Measurements from ENCODE around the gene ZNF562. TPM values are rescaled to one million over a fixed set of nuclear protein-coding genes. Genes with fewer than 3 reads are reported as not detected.

Gene ZNF562
- total and polyA plus RNA-seq, 7 donors: 1.5 to 17.6 (median 7.3) TPM

Other genes with a start within 250 kb of the ZNF562 start
- 1 to 10 TPM; 4.1 to 8.1 (median 5.4) TPM for gene ZNF266, start 239.5 kb downstream of the ZNF562 start, total RNA-seq
- gene ZNF266, start 239.5 kb downstream of the ZNF562 start, polyA plus RNA-seq: 1 to 10 TPM; 5.7 to 7.0 (median 6.2) TPM
- gene ZNF560, start 176.5 kb downstream of the ZNF562 start, total RNA-seq: under 1 TPM in 1 of 4 donors, not detected in 3; 0.48 TPM
- gene ZNF560, start 176.5 kb downstream of the ZNF562 start, polyA plus RNA-seq: under 1 TPM in 2 of 3 donors, not detected in 1; 0.01 to 0.04 TPM
- gene ZNF426, start 136.5 kb downstream of the ZNF562 start, total RNA-seq: 10 to 100 TPM in 1 of 4 donors, 1 to 10 TPM in 3; 5.2 to 12.3 (median 7.4) TPM
- 1 to 10 TPM; 2.1 to 6.2 (median 3.4) TPM for gene ZNF426, start 136.5 kb downstream of the ZNF562 start, polyA plus RNA-seq
- 10 to 100 TPM; 15.6 to 32.2 (median 18.0) TPM for gene ZNF121, start 90.6 kb downstream of the ZNF562 start, total RNA-seq
- gene ZNF121, start 90.6 kb downstream of the ZNF562 start, polyA plus RNA-seq: 1 to 10 TPM; 3.0 to 7.8 (median 6.1) TPM
- 10 to 100 TPM in 3 of 4 donors, 1 to 10 TPM in 1; 8.2 to 17.9 (median 14.3) TPM for gene ZNF561, start 53.9 kb downstream of the ZNF562 start, total RNA-seq
- gene ZNF561, start 53.9 kb downstream of the ZNF562 start, polyA plus RNA-seq: 10 to 100 TPM in 2 of 3 donors, 1 to 10 TPM in 1; 8.7 to 20.5 (median 19.3) TPM
- 1 to 10 TPM; 2.1 to 6.8 (median 4.2) TPM for gene ZNF846, start 93.6 kb upstream of the ZNF562 start, total RNA-seq
- 1 to 10 TPM; 1.7 to 6.5 (median 2.5) TPM for gene ZNF846, start 93.6 kb upstream of the ZNF562 start, polyA plus RNA-seq
- 10 to 100 TPM; 10.4 to 22.1 (median 12.9) TPM for gene FBXL12, start 144.0 kb upstream of the ZNF562 start, total RNA-seq
- 10 to 100 TPM; 11.4 to 16.6 (median 16.1) TPM for gene FBXL12, start 144.0 kb upstream of the ZNF562 start, polyA plus RNA-seq
- 100 to 1,000 TPM; 262 to 368 (median 315) TPM for gene UBL5, start 152.8 kb upstream of the ZNF562 start, total RNA-seq
- 100 to 1,000 TPM; 581 to 659 (median 643) TPM for gene UBL5, start 152.8 kb upstream of the ZNF562 start, polyA plus RNA-seq
- gene PIN1, start 160.2 kb upstream of the ZNF562 start, total RNA-seq: 10 to 100 TPM; 49.6 to 64.4 (median 56.9) TPM
- 10 to 100 TPM; 63.9 to 81.1 (median 68.1) TPM for gene PIN1, start 160.2 kb upstream of the ZNF562 start, polyA plus RNA-seq

Measured in psoas muscle (tissue), 7 donors.